Memory B cell (primary cell): ENCODE data around the gene CCDC57.
"Not testable (repeated sequence)": the region's sequence is repeated elsewhere in the genome, so short reads cannot be mapped to it uniquely, and the experiment has no call there.

Experiments
- ATAC-seq: fragments of 150-1000 bp; cut with Tn5 transposase; 2 replicates; pipeline ENCODE4 v1.10.0; 2021; ENCODE audit warnings: low read depth, mild to moderate bottlenecking, moderate library complexity
- DNase-seq, 2 donors: peaks; one replicate each; pipeline ENCODE4 v3.0.0; 2022; ENCODE audit warnings: low spot score in 2 of 2
- H3K27ac Mint-ChIP-seq: one replicate; pipeline ENCODE4 v1.8.0; 2022; ENCODE audit warnings: mild to moderate bottlenecking, moderate library complexity, mixed read lengths
- H3K27me3 Mint-ChIP-seq: one replicate; pipeline ENCODE4 v1.8.0; 2022; ENCODE audit warnings: mixed read lengths
- H3K36me3 Mint-ChIP-seq: one replicate; pipeline ENCODE4 v1.8.0; 2022; ENCODE audit warnings: mild to moderate bottlenecking, mixed read lengths
- H3K4me1 Mint-ChIP-seq: one replicate; pipeline ENCODE4 v1.8.0; 2022; ENCODE audit warnings: mixed read lengths
- H3K4me3 Mint-ChIP-seq: one replicate; pipeline ENCODE4 v1.8.0; 2022; ENCODE audit warnings: mild to moderate bottlenecking, moderate library complexity, mixed read lengths
- H3K9me3 Mint-ChIP-seq: one replicate; pipeline ENCODE4 v1.8.0; 2022; ENCODE audit warnings: mixed read lengths

The CCDC57 gene

DNA sequence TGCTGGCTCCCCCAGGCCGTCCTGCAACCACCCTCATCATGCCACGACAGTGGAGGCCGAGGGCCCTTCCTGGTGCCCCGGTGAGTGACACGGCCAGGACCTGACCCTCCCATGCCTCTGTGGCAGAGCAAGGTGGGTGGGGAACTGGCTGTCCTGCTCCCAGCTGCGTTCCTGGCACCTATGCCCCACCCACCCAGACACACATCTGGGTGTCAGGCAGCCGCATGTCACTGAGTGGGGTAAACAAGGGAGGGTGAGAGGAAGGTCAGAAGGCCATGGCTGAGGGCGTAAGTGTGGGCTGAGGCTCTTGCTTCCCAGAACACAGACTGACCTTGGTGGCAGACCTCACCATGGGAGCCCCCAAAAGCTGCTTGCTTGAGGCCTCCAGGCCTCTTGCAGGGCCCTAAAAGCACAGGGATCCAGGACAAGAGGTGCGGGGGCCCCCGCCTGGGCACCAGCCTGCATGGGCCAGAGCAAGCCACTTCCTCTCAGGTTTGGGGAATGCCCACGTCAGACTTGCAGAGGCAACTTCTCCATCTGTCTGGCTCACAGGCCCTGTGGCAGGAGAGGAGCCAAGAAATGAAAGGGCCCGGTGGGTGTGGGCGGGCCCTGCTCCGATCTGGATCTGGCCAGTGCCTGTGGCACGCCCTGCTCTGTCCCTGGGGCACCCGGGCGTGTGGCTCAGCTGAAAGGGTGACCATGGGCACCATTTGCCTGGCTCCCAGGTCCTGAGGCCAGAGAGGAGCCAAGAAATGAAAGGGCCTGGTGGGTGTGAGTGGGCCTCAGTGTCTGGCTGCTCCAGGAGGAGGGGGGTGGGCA is 3.9 kb upstream of the CCDC57 start:
- Mint-ChIP-seq H3K4me1 (peaks cover 21% of the 10 kb centered on the region), H3K27me3 (no peaks in the 10 kb centered on the region), H3K4me3 (peak overlapping the region; percentile 51), H3K36me3 (no peaks in the 10 kb centered on the region), H3K27ac (peak overlapping the region; percentile 90), H3K9me3 (no peaks in the 10 kb centered on the region)
- ATAC-seq (peak; percentile 83), DNase-seq (peak; percentile 71 to 72)

DNA sequence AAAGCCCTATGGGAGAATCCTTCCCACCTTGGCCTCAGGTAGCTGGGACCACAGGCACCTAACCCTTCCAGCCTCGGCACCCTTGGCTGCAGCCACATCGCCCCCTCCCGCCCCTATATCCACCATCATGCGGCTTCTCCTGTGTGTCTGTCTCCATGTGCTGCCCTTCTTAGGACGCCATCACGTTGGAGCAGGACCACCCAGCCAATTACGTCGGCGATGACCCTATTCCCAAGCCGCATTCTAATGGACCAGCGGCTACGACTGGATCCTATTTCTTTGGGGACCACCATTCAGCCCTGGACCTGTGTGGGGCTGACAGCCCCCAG is 3.3 kb upstream of the CCDC57 start:
- Mint-ChIP-seq H3K4me3 (peak overlapping the region; percentile 51), H3K36me3 (no peaks in the 10 kb centered on the region), H3K9me3 (no peaks in the 10 kb centered on the region), H3K27ac (peak overlapping the region; percentile 90), H3K27me3 (no peaks in the 10 kb centered on the region), H3K4me1 (peaks cover 21% of the 10 kb centered on the region)
- ATAC-seq: no peak
- no peak for DNase-seq

DNA sequence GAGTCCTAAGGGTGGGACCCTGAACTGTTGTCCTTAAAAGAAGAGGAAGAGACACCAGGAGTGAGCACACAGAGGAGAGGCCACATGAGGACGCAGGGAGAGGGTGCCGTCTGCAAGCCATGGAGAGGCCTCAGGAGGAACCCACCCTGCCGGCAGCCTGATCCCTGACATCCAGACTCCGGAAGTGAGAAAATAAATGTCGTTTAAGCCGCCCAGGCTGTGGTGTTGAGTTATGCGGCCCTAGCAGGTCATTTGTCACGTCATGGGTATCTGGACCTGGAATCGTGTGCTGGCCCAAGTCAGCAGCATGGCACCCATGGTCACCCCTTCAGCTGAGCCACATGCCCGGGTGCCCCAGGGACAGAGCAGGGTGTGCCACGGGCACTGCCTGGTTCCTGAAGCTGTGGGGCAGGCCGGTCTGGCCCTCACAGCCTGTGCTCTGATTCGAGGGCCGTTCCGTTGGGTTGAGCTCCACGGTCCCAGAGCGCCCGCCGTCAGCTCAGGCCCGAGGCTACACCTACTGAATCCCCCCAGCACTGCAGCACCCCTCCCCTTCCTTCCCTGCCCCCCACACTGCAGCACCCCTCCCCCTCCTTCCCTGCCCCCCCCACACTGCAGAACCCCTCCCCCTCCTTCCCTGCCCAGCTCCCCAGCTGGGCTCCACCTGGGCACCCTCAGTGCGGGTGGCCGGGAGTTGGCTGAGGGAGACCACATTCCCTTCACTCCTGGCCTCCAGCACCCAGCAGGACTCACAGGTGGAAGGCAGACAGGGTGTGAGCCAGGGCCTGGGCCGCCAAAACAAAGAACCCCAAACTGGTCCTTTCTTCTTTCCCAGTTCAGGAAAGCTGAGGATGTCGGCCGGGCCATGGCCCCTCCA is 2.7 kb upstream of the CCDC57 start:
- no peak for DNase-seq
- Mint-ChIP-seq H3K9me3 (no peaks in the 10 kb centered on the region), H3K27me3 (no peaks in the 10 kb centered on the region), H3K36me3 (no peaks in the 10 kb centered on the region), H3K4me1 (peaks cover 21% of the 10 kb centered on the region), H3K27ac (peak overlapping the region; percentile 90), H3K4me3 (no peak overlapping the region)
- ATAC-seq: no peak

DNA sequence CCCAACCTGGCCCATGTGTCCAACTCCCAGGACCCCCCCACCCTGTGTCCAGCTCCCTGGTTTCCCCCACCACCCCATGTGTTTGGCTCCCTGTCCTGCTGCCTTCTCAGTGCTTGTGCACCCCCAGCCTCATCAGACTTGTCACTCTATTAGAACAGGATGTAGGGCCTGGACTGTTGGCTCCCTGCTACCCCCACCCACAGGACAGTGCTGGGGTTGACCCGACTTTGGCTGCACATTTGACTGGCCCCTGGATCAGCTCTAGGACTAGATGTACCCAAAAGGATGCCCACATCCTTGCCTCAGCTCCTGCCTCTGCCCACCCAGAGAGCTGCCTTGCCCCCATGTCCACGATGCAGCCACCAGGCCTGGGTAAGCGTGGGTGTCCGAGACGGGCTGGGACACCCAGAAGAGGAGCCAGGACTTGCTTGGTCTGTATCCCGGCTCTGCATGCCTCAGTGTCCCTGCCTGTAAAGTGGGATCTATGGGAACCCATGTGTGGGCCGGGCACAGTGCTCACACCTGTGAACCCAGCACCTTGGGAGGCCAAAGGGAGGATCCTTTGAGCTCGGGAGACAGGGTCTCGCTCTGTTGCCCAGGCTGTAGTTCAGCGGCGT is 1.5 kb upstream of the CCDC57 start:
- peak overlapping the region; percentile 93 for H3K27ac Mint-ChIP-seq
- ATAC-seq (no peak), DNase-seq (no peak)
- no peaks in the 10 kb centered on the region for H3K36me3 Mint-ChIP-seq
- no peaks in the 10 kb centered on the region for H3K9me3 Mint-ChIP-seq
- peaks cover 21% of the 10 kb centered on the region for H3K4me1 Mint-ChIP-seq
- no peaks in the 10 kb centered on the region for H3K27me3 Mint-ChIP-seq
- H3K4me3 Mint-ChIP-seq: peak overlapping the region; percentile 79

DNA sequence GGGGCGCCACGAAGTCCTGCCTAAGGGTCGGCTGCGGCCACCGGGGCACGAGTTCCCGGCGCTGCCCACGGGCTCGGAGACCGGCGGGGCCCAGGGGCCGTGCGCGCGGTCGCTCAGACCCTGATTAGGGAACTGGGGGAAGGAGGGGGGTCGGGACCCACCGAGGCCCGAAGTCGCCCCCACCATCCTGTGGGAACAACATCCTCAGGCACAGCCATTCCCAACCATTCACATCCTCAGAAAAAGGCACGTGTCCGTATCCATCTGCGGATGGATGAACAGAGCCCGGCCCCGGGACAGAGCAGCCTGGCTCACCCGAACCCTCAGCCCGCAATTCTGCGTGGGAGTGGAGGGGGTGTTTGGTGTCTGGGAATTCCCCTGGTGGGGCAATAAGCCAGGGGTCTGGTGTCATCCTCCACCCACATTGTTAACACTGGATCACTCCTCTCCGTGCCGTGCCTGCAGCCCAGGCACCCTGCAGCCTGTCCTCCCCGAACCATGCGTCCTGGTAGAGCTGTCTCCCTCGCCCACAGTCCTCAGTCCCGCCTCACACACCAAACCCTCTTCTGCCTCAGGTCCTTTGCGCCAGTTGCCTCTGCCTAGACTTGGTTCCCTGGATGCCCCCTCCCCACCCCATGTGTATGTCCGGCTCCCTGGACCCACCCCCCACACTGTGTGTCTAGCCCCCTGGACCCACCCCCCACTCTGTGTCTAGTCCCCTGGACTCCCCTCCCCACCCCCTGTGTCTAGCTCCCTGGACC is 789 bp upstream of the CCDC57 start:
- peaks cover 25% of the 10 kb centered on the region for H3K4me1 Mint-ChIP-seq
- DNase-seq: peak in 1 of 2 donors; percentile 50
- no peaks in the 10 kb centered on the region for H3K27me3 Mint-ChIP-seq
- H3K36me3 Mint-ChIP-seq: no peaks in the 10 kb centered on the region
- H3K27ac Mint-ChIP-seq: peak overlapping the region; percentile 93
- peak overlapping the region; percentile 87 for H3K4me3 Mint-ChIP-seq
- no peaks in the 10 kb centered on the region for H3K9me3 Mint-ChIP-seq
- ATAC-seq: peak; percentile 23

DNA sequence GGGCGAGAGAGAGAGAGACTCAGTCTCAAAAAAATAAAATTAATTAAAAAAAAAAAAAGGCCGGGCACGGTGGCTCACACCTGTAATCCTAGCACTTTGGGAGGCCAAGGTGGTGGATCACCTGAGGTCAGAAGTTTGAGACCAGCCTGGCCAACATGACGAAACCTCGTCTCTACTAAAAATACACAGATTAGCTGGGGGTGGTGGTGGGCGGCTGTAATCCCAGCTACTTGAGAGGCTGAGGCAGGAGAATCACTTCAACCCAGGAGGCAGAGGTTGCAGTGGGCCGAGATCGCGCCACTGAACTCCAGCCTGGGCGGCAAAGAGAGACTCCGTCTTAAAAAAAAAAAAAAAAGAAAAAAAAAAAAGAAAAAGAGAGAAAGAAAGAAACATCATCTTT is 2.0 kb downstream of the CCDC57 start:
- H3K4me1 Mint-ChIP-seq: peaks cover 21% of the 10 kb centered on the region
- not testable (repeated sequence) for DNase-seq, H3K4me3 Mint-ChIP-seq, H3K27ac Mint-ChIP-seq, H3K36me3 Mint-ChIP-seq, ATAC-seq, H3K9me3 Mint-ChIP-seq, H3K27me3 Mint-ChIP-seq

DNA sequence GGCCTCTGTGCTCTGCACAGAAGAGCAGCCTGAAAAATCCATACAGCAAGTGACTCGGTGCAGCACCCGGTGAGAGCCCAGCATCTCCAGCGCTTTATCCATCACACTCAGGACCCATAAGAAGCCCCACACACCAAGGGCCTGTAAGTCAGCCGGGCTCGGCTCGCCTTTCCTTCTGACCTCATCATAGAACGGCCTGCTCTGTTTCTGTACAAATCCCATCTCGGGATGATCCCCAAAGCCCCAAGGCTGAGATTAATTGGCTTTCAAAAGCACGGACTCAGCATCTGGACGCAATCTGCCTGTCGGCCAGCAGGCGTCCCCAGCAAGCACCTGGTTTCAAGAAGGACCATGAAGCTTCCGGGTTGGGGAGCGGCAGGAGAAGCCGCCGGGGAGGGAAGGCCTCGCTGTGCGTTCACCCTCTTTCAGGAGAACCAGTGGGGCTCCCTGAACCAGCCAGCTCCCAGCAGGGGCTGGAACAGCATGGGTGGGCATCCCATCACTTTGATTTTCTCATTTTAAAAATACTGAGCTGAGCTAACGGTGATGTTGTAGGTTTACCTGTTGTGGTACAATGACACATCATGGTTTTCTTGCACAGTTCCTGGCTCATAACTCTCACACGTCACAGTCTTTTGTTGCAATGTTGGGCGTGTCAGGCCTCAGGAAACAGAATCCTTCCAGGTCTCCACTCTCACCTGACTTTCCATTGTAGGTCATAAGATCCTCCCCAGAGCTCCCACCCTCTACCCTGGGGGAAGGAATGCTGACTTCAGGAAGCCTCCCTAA is 6.7 kb downstream of the CCDC57 start:
- Mint-ChIP-seq H3K9me3 (no peaks in the 10 kb centered on the region), H3K27me3 (no peaks in the 10 kb centered on the region), H3K36me3 (no peaks in the 10 kb centered on the region), H3K27ac (peak overlapping the region; percentile 93), H3K4me3 (peak overlapping the region; percentile 37), H3K4me1 (peaks cover 10% of the 10 kb centered on the region)
- ATAC-seq: peak; percentile 95
- peak; percentile 76 to 80 for DNase-seq

DNA sequence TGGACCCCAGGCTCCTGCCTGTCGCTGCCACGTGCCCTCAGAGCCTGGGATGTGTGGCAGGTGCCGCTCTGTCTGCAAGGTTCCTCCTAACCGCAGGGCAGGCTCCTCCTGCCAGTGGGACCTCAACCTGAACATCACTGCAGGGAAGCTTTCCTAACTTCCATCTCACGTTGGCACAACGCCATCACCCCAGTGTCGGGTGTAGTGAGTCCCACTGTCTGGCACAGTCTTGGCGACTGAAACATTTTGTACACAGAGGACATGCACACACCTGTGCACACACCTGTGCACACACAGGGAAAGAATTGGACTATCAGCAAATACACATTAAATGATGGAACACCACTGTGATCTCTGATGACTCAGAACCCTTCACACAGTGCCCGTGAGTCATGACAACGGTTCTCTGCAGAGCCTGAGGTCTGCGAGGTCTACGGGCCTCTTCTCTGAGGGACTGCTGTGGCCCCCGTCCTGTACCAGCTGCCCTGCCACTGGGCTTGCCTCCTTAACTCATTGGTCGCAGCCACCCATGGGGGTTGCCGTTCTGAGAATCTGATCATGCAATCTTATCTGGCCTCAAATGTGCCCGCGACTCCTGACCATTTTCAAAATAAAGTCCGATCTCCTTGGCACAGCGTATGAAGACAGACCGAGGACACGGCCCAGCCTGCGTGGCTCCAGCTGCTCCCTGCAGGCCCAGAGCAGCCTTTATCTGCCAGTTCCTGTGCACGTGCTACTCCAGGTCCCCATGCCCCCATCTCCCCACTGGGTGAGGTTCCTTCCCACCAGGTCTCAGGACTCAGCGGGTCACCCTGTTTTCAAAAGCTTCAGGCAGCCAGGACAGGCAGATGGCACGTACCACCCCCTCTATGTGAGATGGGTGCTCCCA is 7.6 kb downstream of the CCDC57 start:
- Mint-ChIP-seq H3K9me3 (no peaks in the 10 kb centered on the region), H3K27ac (no peak overlapping the region), H3K27me3 (no peaks in the 10 kb centered on the region), H3K4me3 (no peak overlapping the region), H3K4me1 (peaks cover 10% of the 10 kb centered on the region), H3K36me3 (no peaks in the 10 kb centered on the region)
- ATAC-seq (no peak), DNase-seq (no peak)

DNA sequence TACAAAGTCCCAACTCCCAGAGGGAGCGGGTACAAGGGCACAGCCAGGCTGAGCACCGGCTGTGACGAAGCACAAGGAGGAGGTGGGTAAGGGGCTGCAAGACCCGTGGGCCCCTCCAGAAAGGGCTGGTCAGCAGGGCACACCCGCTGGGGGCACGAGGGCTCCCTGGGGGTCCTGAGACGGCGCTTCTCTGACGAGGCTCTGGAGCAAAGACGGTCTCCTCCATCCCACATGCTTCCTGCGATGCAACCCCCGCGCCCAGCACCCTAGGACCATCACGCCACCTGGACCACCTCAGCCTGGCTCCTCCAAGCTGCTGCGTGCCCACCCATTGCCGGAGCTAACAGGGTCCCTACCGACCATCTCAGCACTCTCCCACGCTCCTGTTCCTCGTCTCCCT is 8.7 kb downstream of the CCDC57 start:
- DNase-seq (no peak), ATAC-seq (no peak)
- H3K4me3 Mint-ChIP-seq: no peak overlapping the region
- no peaks in the 10 kb centered on the region for H3K36me3 Mint-ChIP-seq
- peaks cover 8% of the 10 kb centered on the region for H3K4me1 Mint-ChIP-seq
- H3K27me3 Mint-ChIP-seq: no peaks in the 10 kb centered on the region
- H3K9me3 Mint-ChIP-seq: no peaks in the 10 kb centered on the region
- no peak overlapping the region for H3K27ac Mint-ChIP-seq

DNA sequence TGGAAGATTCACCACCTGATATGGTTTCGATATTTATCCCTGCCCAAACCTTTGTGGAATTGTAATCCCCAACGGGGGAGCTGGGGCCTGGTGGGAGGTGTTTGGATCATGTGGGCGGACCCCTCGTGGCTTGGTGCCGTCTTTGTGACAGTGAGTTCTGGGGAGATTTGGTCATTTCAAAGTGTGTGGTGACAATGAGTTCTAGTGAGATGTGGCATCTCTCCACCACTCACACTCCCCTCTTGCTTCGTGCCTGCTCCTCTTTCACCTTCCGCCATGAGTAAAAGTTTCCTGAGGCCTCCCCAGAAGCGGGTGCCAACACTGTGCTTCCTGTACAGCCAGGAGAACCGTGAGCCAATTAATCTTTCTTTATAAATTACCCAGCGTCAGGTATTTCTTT is 9.7 kb downstream of the CCDC57 start:
- no peak overlapping the region for H3K4me3 Mint-ChIP-seq
- peaks cover 10% of the 10 kb centered on the region for H3K4me1 Mint-ChIP-seq
- H3K27me3 Mint-ChIP-seq: no peaks in the 10 kb centered on the region
- ATAC-seq (no peak), DNase-seq (no peak)
- no peak overlapping the region for H3K27ac Mint-ChIP-seq
- no peaks in the 10 kb centered on the region for H3K9me3 Mint-ChIP-seq
- H3K36me3 Mint-ChIP-seq: no peaks in the 10 kb centered on the region

DNA sequence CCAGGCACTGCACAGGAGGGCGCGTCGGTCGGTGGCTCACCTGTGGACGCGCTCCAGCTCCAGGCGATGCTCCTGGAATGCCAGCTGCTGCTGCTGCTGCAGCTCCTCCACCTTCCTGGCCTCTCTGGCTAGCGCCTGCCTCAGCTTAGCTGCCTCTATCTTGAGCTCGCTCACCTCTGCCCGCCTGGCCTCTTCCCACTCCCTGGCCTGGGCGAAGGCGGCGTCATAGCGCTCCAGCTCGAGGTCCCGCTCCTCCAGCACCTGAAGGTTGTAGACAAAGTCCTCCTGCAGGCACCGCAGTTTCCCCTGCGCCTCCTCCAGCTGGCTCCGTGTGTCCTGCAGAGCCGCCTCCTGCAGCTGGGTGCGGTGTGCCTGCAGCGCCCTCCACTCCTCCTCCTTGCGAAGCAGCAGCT is 11.1 kb downstream of the CCDC57 start:
- DNase-seq: no peak
- Mint-ChIP-seq H3K4me1 (peaks cover 12% of the 10 kb centered on the region), H3K36me3 (peaks cover 2% of the 10 kb centered on the region), H3K27me3 (no peaks in the 10 kb centered on the region), H3K27ac (no peak overlapping the region), H3K4me3 (no peak overlapping the region), H3K9me3 (no peaks in the 10 kb centered on the region)
- no peak for ATAC-seq

DNA sequence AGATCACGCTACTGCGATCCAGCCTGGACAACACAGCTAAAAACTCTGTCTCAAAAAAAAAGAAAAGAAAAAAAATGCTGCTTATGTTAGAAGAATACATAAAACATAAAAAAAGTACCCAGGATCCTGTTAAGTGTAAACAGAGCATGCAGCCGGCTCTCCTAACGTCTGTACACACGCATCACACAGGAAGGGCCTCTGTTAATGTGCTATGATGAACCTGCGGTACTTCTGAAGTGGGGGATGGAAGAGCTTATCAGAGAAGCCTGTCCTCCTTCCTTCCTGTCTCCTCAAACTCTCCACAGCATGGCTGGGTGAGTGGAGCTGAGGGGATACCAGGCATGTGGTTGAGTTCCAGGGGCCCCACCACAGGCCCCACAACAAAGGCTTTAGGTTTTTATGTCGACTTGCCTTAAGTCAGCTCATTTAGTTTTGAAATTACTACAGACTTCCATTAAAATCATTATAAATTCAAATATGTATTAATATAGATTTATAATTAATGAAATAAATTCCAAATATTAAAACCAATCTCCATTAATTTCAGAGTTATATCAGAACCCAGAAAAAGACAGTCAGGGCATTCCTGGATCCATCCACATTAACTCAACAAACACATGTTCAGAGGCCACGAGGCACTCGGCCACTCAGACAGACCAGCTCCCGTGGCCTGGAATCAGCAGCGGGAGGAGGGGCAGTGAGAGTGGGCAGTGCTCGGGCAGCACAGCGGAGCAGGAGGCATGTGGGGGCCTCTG is 11.7 kb downstream of the CCDC57 start:
- Mint-ChIP-seq H3K27ac (no peak overlapping the region), H3K9me3 (no peaks in the 10 kb centered on the region), H3K4me3 (no peak overlapping the region), H3K27me3 (no peaks in the 10 kb centered on the region), H3K36me3 (peaks cover 2% of the 10 kb centered on the region), H3K4me1 (peaks cover 9% of the 10 kb centered on the region)
- no peak for DNase-seq
- no peak for ATAC-seq
